Adrenal gland (tissue), 12 donors: ENCODE measurements around the gene SNX5. TPM values are rescaled to one million over a fixed set of nuclear protein-coding genes. Genes with fewer than 3 reads are reported as not detected.

ENCODE experiments used
- DNase-seq, 7 donors: peaks; one replicate each; pipeline ENCODE4 v3.0.0-alpha.2; 2019 to 2020
- H3K27ac ChIP-seq, 5 donors: fragments of 200-600 bp; sonication (generic) in 4 of 5; 1 replicate in 3 of 5; 2 replicates in 2 of 5; pipeline versions ENCODE4 v1.5.1 to v1.8.0; 2016 to 2020; ENCODE audit warnings: mild to moderate bottlenecking in 1 of 5
- H3K27me3 ChIP-seq: fragments of 200-600 bp; 2 replicates; pipeline ENCODE4 v1.8.0; 2021
- H3K36me3 ChIP-seq, 2 donors: fragments of 200-600 bp; replicated peaks in 1 of 2; 1 replicate in 1 of 2; 2 replicates in 1 of 2; pipeline versions ENCODE4 v1.5.1 to v1.8.0; 2018 to 2022
- H3K4me1 ChIP-seq, 2 donors: fragments of 200-600 bp; replicated peaks in 1 of 2; 1 replicate in 1 of 2; 2 replicates in 1 of 2; pipeline versions ENCODE4 v1.5.1 to v1.8.0; 2018 to 2021
- H3K4me3 ChIP-seq, 4 donors: fragments of 200-600 bp; sonication (generic) in 3 of 4; one replicate each; pipeline ENCODE4 v1.5.1; 2016 to 2018
- H3K9me3 ChIP-seq, 3 donors: fragments of 200-600 bp; sonication (generic) in 1 of 3; replicated peaks in 1 of 3; 1 replicate in 2 of 3; 2 replicates in 1 of 3; pipeline versions ENCODE4 v1.5.1 to v1.8.0; 2016 to 2021
- CTCF ChIP-seq, 6 experiments: fragments of 450-650 bp in 4 of 6; fragments of 200-600 bp in 2 of 6; sonication (generic) in 1 of 6; IDR thresholded peaks; 1 replicate in 5 of 6; 2 replicates in 1 of 6; pipeline versions ENCODE4 v1.5.1 to v1.8.0; 2016 to 2021; ENCODE audit warnings: antibody characterized with exemption in 6 of 6, mild to moderate bottlenecking in 2 of 6, moderate library complexity in 1 of 6
- POLR2A ChIP-seq, 2 donors: fragments of 450-650 bp; IDR thresholded peaks; one replicate each; pipeline ENCODE4 v1.6.1; 2017; ENCODE audit warnings: antibody characterized with exemption in 2 of 2, mild to moderate bottlenecking in 2 of 2, moderate library complexity in 1 of 2
- WGBS, 4 donors: extraction: QIAGEN DNeasy Blood & Tissue Kit in 2 of 4; methylation state at CpG; one replicate each; pipeline versions ENCODE4 v1.1.5 to v1.1.7; 2013 to 2017; 5-methylcytosine and 5-hydroxymethylcytosine counted together
- intact Hi-C, 2 donors: fragments of 100-400 bp; cut with DNase I; formaldehyde crosslinking; loops; one replicate each; pipeline versions ENCODE4 v1.14.1 to v1.15.0; 2022 to 2023
- polyA plus RNA-seq, 3 donors: library from polyadenylated mRNA; stranded (reverse); fragments of 200-250 nt in 2 of 3; fragments of 350-450 nt in 1 of 3; fragmentation: Illumina TruSeq in 1 of 3; extraction: RNeasy Lipid Tissue Mini Kit (QIAGEN cat#74804) in 1 of 3; gene quantifications; one replicate each; pipeline ENCODE4 v1.2.3, GENCODE V29; 2013 to 2014
- total RNA-seq, 9 donors: library from RNA; depleted of rRNA in 4 of 9; stranded (reverse); fragments of >200 nt in 4 of 9; fragments of 120-200 nt in 1 of 9; fragmentation: NEBNext Ultra II Directional in 1 of 9; extraction: Animal tissue kit (Norgen Biotek cat#: 25700) in 1 of 9; gene quantifications; one replicate each; pipeline versions ENCODE4 v1.1.0 to v1.2.4, GENCODE V29; 2013 to 2023
- donor health status: healthy with polysubstance abuse.
- donor health status: Bipolar disorder and iron deficiency.
- donor health status: DM: yes; HTN: yes; CAD: no.
- donor health status: DM: no; HTN: no; CAD: no.
- donor health status: DM: no; HTN: no; CAD: no.
- donor health status: DM: yes; HTN: yes; CAD: no.

The SNX5 gene
- total and polyA plus RNA-seq, 12 donors, result 103 to 201 (median 144) TPM

DNA sequence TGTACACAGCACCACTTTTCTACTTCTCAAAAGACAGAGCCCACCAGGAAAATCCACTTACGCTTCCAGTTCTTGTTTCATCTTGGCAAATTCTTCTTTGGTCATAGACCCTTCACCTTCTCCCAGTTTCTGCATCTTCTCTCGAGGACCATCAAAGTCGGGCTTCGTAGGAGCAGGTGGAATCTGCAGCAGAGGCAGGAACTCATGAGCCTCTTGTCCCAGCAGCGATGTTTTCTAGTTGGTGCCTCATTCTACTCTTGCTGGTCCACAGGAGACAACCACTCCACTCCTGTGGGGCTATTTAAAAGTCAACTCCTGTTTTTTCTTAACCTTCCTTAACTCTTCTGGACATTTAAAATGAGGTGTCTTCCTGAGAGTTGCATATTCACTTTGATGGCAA is 14.7 kb downstream of the SNX5 start:
- H3K27ac ChIP-seq, result no peak overlapping the region
- intact Hi-C loops, result no loop called here
- TF ChIP-seq CTCF (IDR thresholded peaks at IDR 0.05) (no peak), POLR2A (IDR thresholded peaks at IDR 0.05) (no peak)
- WGBS, 4 donors, result 96 to 98% (median 97%) methylated on average over 5 of the region's 5 CpGs
- H3K27me3 ChIP-seq, result no peaks in the 10 kb centered on the region
- no peak for DNase-seq
- no peak overlapping the region for H3K4me3 ChIP-seq
- H3K36me3 ChIP-seq, result peaks cover 0 to 71% of the 10 kb centered on the region in 2 donors
- no peaks in the 10 kb centered on the region for H3K9me3 ChIP-seq
- H3K4me1 ChIP-seq, result peaks cover 17% of the 10 kb centered on the region in 2 donors

GRCh38 chr20:17952692-17953684 is 15.6 kb downstream of the SNX5 start:
- intact Hi-C loops, result no loop called here
- Histone ChIP-seq H3K9me3 (no peaks in the 10 kb centered on the region), H3K27me3 (no peaks in the 10 kb centered on the region), H3K27ac (no peak overlapping the region), H3K4me3 (no peak overlapping the region), H3K4me1 (peaks cover 8 to 10% of the 10 kb centered on the region in 2 donors), H3K36me3 (peaks cover 0 to 80% of the 10 kb centered on the region in 2 donors)
- TF ChIP-seq POLR2A (IDR thresholded peaks at IDR 0.05), result no peak
- WGBS, 4 donors, result 90 to 93% (median 92%) methylated on average over 8 of the region's 8 CpGs
- no peak for DNase-seq

GRCh38 chr20:17951323-17951722 is 17.3 kb downstream of the SNX5 start:
- no peak for DNase-seq
- WGBS, 4 donors, result 78 to 81% (median 80%) methylated on average over 2 of the region's 2 CpGs
- Histone ChIP-seq H3K27ac (no peak overlapping the region), H3K4me3 (no peak overlapping the region), H3K9me3 (no peaks in the 10 kb centered on the region), H3K4me1 (peaks cover 0 to 14% of the 10 kb centered on the region in 2 donors), H3K36me3 (peaks cover 0 to 93% of the 10 kb centered on the region in 2 donors), H3K27me3 (no peaks in the 10 kb centered on the region)
- intact Hi-C loops, result no loop called here
- no peak for TF ChIP-seq CTCF (IDR thresholded peaks at IDR 0.05)

- TF ChIP-seq CTCF (IDR thresholded peaks at IDR 0.05), result no peak
- no peak for TF ChIP-seq POLR2A (IDR thresholded peaks at IDR 0.05)
- H3K9me3 ChIP-seq, result no peaks in the 10 kb centered on the region
- no peaks in the 10 kb centered on the region for H3K27me3 ChIP-seq
- H3K4me1 ChIP-seq, result peaks cover 0 to 14% of the 10 kb centered on the region in 2 donors
- 80 to 85% (median 81%) methylated on average over 6 of the region's 6 CpGs for WGBS, 4 donors
- peaks cover 0 to 94% of the 10 kb centered on the region in 2 donors for H3K36me3 ChIP-seq
- no peak overlapping the region for H3K4me3 ChIP-seq
- intact Hi-C loops, result no loop called here
- no peak for DNase-seq
- no peak overlapping the region for H3K27ac ChIP-seq
Observed at GRCh38 chr20:17950670-17951069, 17.9 kb downstream of the SNX5 start.
